HG03558 (cell line): ENCODE data around the gene NFIB.

Experiments used
- ATAC-seq: cut with Tn5 transposase; IDR thresholded peaks from one replicate; pipeline ENCODE4 v1.9.1; 2021; ENCODE audit warnings: moderate number of reproducible peaks; ENCODE audit not compliant: unreplicated experiment; ENCODE audit errors: extremely low read depth

Gene NFIB

GRCh38 chr9:14136047-14136635 is 177.8 kb downstream of the NFIB start:
- ATAC-seq: no peak

- no peak for ATAC-seq
Measured at GRCh38 chr9:14135421-14135820, 178.5 kb downstream of the NFIB start.

GRCh38 chr9:14133394-14133793 is 180.5 kb downstream of the NFIB start:
- ATAC-seq: no peak

- no peak for ATAC-seq
Measured at GRCh38 chr9:14132775-14133174, 181.2 kb downstream of the NFIB start.

GRCh38 chr9:14131356-14132088 is 182.4 kb downstream of the NFIB start:
- ATAC-seq: no peak

- no peak for ATAC-seq
Measured at GRCh38 chr9:14127656-14128055, 186.3 kb downstream of the NFIB start.

GRCh38 chr9:14119694-14120514 is 194.0 kb downstream of the NFIB start:
- ATAC-seq: no peak

GRCh38 chr9:14112226-14112625 is 201.7 kb downstream of the NFIB start:
- no peak for ATAC-seq

GRCh38 chr9:14111696-14112095 is 202.2 kb downstream of the NFIB start:
- no peak for ATAC-seq

- ATAC-seq: no peak
Measured at GRCh38 chr9:14107977-14108376, 206.0 kb downstream of the NFIB start.

GRCh38 chr9:14107495-14107894 is 206.4 kb downstream of the NFIB start:
- ATAC-seq: no peak

- no peak for ATAC-seq
Measured at GRCh38 chr9:14106699-14107098, 207.2 kb downstream of the NFIB start.

- ATAC-seq: no peak
Measured at GRCh38 chr9:14104496-14104895, 209.4 kb downstream of the NFIB start.

- ATAC-seq: no peak
Measured at GRCh38 chr9:14103115-14103514, 210.8 kb downstream of the NFIB start.

- no peak for ATAC-seq
Measured at GRCh38 chr9:14099737-14100136, 214.2 kb downstream of the NFIB start.

GRCh38 chr9:14098486-14099180 is 215.3 kb downstream of the NFIB start:
- no peak for ATAC-seq

- ATAC-seq: no peak
Measured at GRCh38 chr9:14097666-14098415, 216.1 kb downstream of the NFIB start.

GRCh38 chr9:14097215-14097614 is 216.7 kb downstream of the NFIB start:
- ATAC-seq: no peak

GRCh38 chr9:14096258-14096922 is 217.6 kb downstream of the NFIB start:
- ATAC-seq: no peak
